GM06990 (cell line): Measurements from ENCODE around the gene PTGES2.
"Not testable (repeated sequence)": the region's sequence is repeated elsewhere in the genome, so short reads cannot be mapped to it uniquely, and the experiment has no call there.

Experiments used
- DNase-seq: peaks from one replicate; pipeline ENCODE4 v3.0.0-alpha.2; 2011; ENCODE audit not compliant: insufficient read length; ENCODE audit errors: extremely low read depth
- H3K27me3 ChIP-seq: replicated peaks from 2 replicates; pipeline ENCODE4 v1.6.0; 2011; ENCODE audit warnings: low read length; ENCODE audit not compliant: control insufficient read depth, insufficient read depth
- H3K36me3 ChIP-seq: 2 replicates; pipeline ENCODE4 v1.5.1; 2011; ENCODE audit warnings: low read length; ENCODE audit not compliant: control insufficient read depth, insufficient read depth
- H3K4me3 ChIP-seq: replicated peaks from 2 replicates; pipeline ENCODE4 v1.5.1; 2011; ENCODE audit warnings: low read depth, mild to moderate bottlenecking, control low read depth, low read length
- CTCF ChIP-seq: IDR thresholded peaks from 2 replicates; pipeline ENCODE4 v1.5.1; 2011; ENCODE audit warnings: low read length, control low read depth, mild to moderate bottlenecking, inconsistent platforms; ENCODE audit not compliant: insufficient read depth, poor library complexity, severe bottlenecking

The PTGES2 gene

GRCh38 chr9:128115187-128116103 lies 12.1 kb downstream of the PTGES2 start:
- no peak for TF ChIP-seq CTCF
- DNase-seq: peak; percentile 71
- Histone ChIP-seq H3K4me3 (no peak overlapping the region), H3K36me3 (peaks cover 1% of the 10 kb centered on the region; the same call in 1 of the 2 replicates), H3K27me3 (no peaks in the 10 kb centered on the region)

- Histone ChIP-seq H3K4me3 (no peak overlapping the region), H3K36me3 (peaks cover 4% of the 10 kb centered on the region; the same call in 1 of the 2 replicates), H3K27me3 (no peaks in the 10 kb centered on the region)
- TF ChIP-seq CTCF: no peak
- no peak for DNase-seq
These were observed 13.0 kb downstream of the PTGES2 start for GRCh38 chr9:128114326-128115186.

GRCh38 chr9:128113526-128114325 lies 13.8 kb downstream of the PTGES2 start:
- H3K27me3 ChIP-seq: no peaks in the 10 kb centered on the region
- H3K4me3 ChIP-seq: no peak overlapping the region
- no peak for TF ChIP-seq CTCF
- peaks cover 4% of the 10 kb centered on the region; the same call in 1 of the 2 replicates for H3K36me3 ChIP-seq
- DNase-seq: no peak

- peaks cover 16% of the 10 kb centered on the region for H3K36me3 ChIP-seq
- not testable (repeated sequence) for H3K27me3 ChIP-seq, DNase-seq, H3K4me3 ChIP-seq
These were observed 15.8 kb downstream of the PTGES2 start for GRCh38 chr9:128111726-128112125.

- DNase-seq: no peak
- TF ChIP-seq CTCF: no peak
- Histone ChIP-seq H3K36me3 (peaks cover 31% of the 10 kb centered on the region), H3K27me3 (no peaks in the 10 kb centered on the region), H3K4me3 (no peak overlapping the region)
These were observed 18.3 kb downstream of the PTGES2 start for GRCh38 chr9:128109050-128109709.
